Esophagus muscularis mucosa (tissue), 4 donors: Measurements from ENCODE around the gene PREX1. TPM values are rescaled to one million over a fixed set of nuclear protein-coding genes. Genes with fewer than 3 reads are reported as not detected.

Experiments used
- DNase-seq: peaks from one replicate; pipeline ENCODE4 v3.0.0-alpha.2; 2017; ENCODE audit errors: extremely low spot score
- H3K27ac ChIP-seq, 4 donors: fragments of 200-600 bp; sonication (generic); replicated peaks in 1 of 4; 1 replicate in 3 of 4; 2 replicates in 1 of 4; pipeline ENCODE4 v1.5.1; 2016 to 2019; ENCODE audit warnings: mild to moderate bottlenecking in 1 of 4
- H3K27me3 ChIP-seq, 4 donors: fragments of 200-600 bp; sonication (generic); one replicate each; pipeline versions ENCODE4 v1.5.1 to v1.6.0; 2016 to 2019
- H3K36me3 ChIP-seq, 4 donors: fragments of 200-600 bp; sonication (generic); one replicate each; pipeline ENCODE4 v1.5.1; 2016 to 2019
- H3K4me1 ChIP-seq, 4 donors: fragments of 200-600 bp; sonication (generic); one replicate each; pipeline ENCODE4 v1.5.1; 2016 to 2019
- H3K4me3 ChIP-seq, 4 donors: fragments of 200-600 bp; sonication (generic); 1 replicate in 2 of 4; 2 replicates in 2 of 4; pipeline ENCODE4 v1.5.1; 2016 to 2019; ENCODE audit warnings: mild to moderate bottlenecking in 4 of 4, moderate library complexity in 1 of 4
- H3K9me3 ChIP-seq, 4 donors: fragments of 200-600 bp; sonication (generic); 1 replicate in 3 of 4; 2 replicates in 1 of 4; pipeline ENCODE4 v1.5.1; 2016 to 2019
- EP300 ChIP-seq: sonication (generic); formaldehyde crosslinking; IDR thresholded peaks from one replicate; pipeline ENCODE4 v1.6.1; 2017; ENCODE audit warnings: antibody characterized with exemption
- POLR2A ChIP-seq: fragments of 450-650 bp; IDR thresholded peaks from one replicate; pipeline ENCODE4 v1.6.1; 2017; ENCODE audit warnings: antibody characterized with exemption, moderate library complexity, mild to moderate bottlenecking, low read depth
- POLR2AphosphoS5 ChIP-seq, 2 donors: sonication (generic); formaldehyde crosslinking; IDR thresholded peaks; one replicate each; pipeline ENCODE4 v1.6.1; 2017; ENCODE audit warnings: antibody characterized with exemption in 2 of 2
- WGBS: methylation state at CpG from one replicate; pipeline ENCODE4 v1.1.5; 2018; 5-methylcytosine and 5-hydroxymethylcytosine counted together
- intact Hi-C: fragments of 100-400 bp; cut with DNase I; formaldehyde crosslinking; loops from one replicate; pipeline ENCODE4 v1.15.1; 2023
- total RNA-seq, 4 donors: library from RNA; depleted of rRNA; stranded (reverse); fragments of >200 nt; gene quantifications; one replicate each; pipeline versions ENCODE4 v1.1.0 to v1.2.1, GENCODE V29; 2016
- TF ChIP-seq, protein P1 (sequence below), 3 experiments: fragments of 200-600 bp in 2 of 3; fragments of 450-650 bp in 1 of 3; sonication (generic) in 2 of 3; IDR thresholded peaks; one replicate each; pipeline ENCODE4 v1.5.1; 2017 to 2019; ENCODE audit warnings: antibody characterized with exemption in 3 of 3, mild to moderate bottlenecking in 2 of 3, moderate library complexity in 1 of 3

PREX1 gene
- total RNA-seq, 4 donors from 2014 or later = 20.8 to 37.1 (median 24.3) TPM

DNA sequence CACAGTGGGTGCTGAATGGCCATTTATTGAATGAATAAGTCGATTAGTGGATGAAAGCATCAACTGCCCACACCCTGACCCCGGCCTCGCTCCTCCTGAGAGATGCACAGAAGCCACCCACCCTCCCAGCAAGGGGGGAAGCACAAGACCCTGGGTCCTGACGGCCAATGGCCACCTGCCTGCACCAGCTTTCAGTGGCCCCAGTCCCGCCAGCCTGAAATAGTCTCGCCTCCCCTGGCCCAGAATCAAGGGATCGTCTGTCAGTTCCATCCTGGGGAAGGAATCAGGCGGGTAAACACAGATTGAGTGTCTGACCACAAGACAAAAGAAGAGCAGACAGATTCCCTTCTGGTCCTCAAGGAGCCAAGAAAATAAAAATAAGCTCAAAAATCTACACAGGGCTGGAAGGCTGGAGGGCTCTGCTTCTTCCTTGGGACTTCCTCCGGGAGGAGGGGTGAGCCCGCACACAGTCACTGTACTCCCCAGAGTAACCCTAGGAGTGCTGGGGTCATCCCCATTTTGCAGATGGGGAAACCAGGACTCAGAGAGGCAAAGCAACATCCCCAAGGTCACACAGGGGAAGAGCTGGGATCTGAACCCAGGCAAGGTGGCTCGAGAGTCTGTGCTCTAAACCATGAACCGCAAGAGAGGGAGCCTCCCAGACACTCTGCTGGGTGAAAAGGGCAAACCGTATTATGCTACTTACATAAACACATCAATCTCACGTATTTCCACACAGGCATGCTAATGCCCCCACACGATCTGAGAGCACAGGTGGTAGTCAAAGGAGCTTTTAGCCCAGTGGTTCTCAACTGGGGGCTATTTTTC, 7.8 kb downstream of the PREX1 start:
- no peak overlapping the region for H3K4me3 ChIP-seq
- TF ChIP-seq EP300 (no peak), POLR2AphosphoS5 (IDR thresholded peaks at IDR 0.05) (no peak), POLR2A (no peak)
- TF ChIP-seq, protein P1, sequence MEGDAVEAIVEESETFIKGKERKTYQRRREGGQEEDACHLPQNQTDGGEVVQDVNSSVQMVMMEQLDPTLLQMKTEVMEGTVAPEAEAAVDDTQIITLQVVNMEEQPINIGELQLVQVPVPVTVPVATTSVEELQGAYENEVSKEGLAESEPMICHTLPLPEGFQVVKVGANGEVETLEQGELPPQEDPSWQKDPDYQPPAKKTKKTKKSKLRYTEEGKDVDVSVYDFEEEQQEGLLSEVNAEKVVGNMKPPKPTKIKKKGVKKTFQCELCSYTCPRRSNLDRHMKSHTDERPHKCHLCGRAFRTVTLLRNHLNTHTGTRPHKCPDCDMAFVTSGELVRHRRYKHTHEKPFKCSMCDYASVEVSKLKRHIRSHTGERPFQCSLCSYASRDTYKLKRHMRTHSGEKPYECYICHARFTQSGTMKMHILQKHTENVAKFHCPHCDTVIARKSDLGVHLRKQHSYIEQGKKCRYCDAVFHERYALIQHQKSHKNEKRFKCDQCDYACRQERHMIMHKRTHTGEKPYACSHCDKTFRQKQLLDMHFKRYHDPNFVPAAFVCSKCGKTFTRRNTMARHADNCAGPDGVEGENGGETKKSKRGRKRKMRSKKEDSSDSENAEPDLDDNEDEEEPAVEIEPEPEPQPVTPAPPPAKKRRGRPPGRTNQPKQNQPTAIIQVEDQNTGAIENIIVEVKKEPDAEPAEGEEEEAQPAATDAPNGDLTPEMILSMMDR (IDR thresholded peaks at IDR 0.05) = no peak
- no peak for DNase-seq
- H3K4me1 ChIP-seq = peaks cover 5 to 57% (median 24%) of the 10 kb centered on the region in 4 donors
- H3K27ac ChIP-seq = peak overlapping the region in 1 of 4 donors; percentile 14
- no peaks in the 10 kb centered on the region for H3K9me3 ChIP-seq
- 55% methylated on average over 12 of the region's 15 CpGs for WGBS
- intact Hi-C loops = no loop called here
- no peaks in the 10 kb centered on the region for H3K36me3 ChIP-seq
- H3K27me3 ChIP-seq = peaks cover 0 to 5% (median 0%) of the 10 kb centered on the region in 4 donors

DNA sequence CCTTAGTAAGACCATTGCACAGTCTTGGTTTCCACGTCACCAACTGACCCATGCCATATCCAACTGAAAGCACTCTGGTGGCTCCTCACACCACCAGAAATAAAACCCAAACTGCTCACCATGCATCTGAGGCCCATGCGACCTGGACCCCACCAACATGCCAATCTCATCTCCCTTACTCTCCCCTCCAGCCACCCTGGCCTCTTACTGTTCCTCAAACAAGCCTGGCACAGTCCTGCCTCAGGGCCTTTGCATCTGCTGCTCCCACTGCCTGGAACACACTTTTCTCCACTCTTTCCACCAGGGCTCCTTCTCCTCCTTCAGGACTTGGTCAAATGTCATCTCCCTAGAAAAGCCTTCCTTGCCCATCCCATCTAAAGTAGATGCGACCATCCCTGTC, 8.7 kb downstream of the PREX1 start:
- TF ChIP-seq POLR2AphosphoS5 (IDR thresholded peaks at IDR 0.05) (no peak), EP300 (no peak), POLR2A (no peak)
- TF ChIP-seq, protein P1 (IDR thresholded peaks at IDR 0.05) = no peak
- Histone ChIP-seq H3K9me3 (no peaks in the 10 kb centered on the region), H3K27ac (no peak overlapping the region), H3K4me3 (no peak overlapping the region), H3K4me1 (peaks cover 0 to 48% (median 16%) of the 10 kb centered on the region in 4 donors), H3K36me3 (no peaks in the 10 kb centered on the region), H3K27me3 (peaks cover 0 to 5% (median 0%) of the 10 kb centered on the region in 4 donors)
- DNase-seq = no peak
- intact Hi-C loops = no loop called here
- WGBS = 95% methylated on average over 3 of the region's 3 CpGs

DNA sequence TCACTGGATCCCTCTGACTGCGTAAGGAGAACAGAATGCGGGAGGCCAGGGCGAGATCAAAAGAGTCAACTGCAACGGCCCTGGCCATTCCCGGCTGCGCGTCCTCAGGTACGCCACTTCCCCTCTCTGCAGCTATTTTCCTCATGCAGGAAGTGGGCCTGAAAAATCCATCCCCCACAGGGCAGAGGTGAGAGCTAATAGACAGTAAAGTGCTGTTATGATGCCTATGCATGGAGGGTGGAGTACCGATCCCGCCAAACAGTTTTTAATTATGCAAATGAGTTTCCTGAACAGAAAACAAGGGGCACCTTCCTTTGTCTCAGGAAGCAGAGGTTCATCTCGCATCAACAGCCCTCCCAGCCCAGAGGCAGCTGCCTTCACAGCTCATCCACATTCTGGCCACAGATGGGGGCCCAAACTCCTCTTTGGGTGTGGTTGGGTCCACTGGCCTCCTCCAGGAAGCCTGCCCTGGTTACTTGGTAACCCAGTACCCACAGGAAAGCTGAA, 9.3 kb downstream of the PREX1 start:
- H3K4me1 ChIP-seq = peaks cover 0 to 45% (median 13%) of the 10 kb centered on the region in 4 donors
- no peak overlapping the region for H3K4me3 ChIP-seq
- H3K36me3 ChIP-seq = no peaks in the 10 kb centered on the region
- no peak overlapping the region for H3K27ac ChIP-seq
- TF ChIP-seq POLR2A (no peak), EP300 (no peak), POLR2AphosphoS5 (IDR thresholded peaks at IDR 0.05) (no peak)
- TF ChIP-seq, protein P1 (IDR thresholded peaks at IDR 0.05) = no peak
- DNase-seq = no peak
- WGBS = 72% methylated on average over 8 of the region's 11 CpGs
- no peaks in the 10 kb centered on the region for H3K9me3 ChIP-seq
- H3K27me3 ChIP-seq = peaks cover 0 to 5% (median 0%) of the 10 kb centered on the region in 4 donors
- intact Hi-C loops = no loop called here

DNA sequence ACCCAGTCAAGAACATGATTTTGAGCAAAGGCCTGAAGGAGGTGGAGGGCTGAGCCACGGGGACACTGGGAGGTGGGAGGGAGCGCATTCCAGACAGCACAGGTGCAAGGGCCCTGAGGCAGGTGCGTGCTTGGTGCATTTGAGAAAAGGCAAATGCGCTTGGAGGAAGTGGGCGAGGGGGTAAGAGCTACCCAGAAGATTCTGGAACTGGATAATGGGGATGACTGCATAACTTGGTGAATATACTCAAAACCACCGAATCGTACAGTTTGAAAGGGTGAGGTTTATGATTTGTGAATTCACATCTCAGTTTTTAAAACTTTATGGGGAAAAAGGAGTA, 9.8 kb downstream of the PREX1 start:
- TF ChIP-seq POLR2AphosphoS5 (IDR thresholded peaks at IDR 0.05) (no peak), POLR2A (no peak), EP300 (no peak)
- TF ChIP-seq, protein P1 (IDR thresholded peaks at IDR 0.05) = no peak
- no peaks in the 10 kb centered on the region for H3K36me3 ChIP-seq
- intact Hi-C loops = no loop called here
- H3K27me3 ChIP-seq = peaks cover 0 to 5% (median 0%) of the 10 kb centered on the region in 4 donors
- DNase-seq = no peak
- peaks cover 0 to 45% (median 13%) of the 10 kb centered on the region in 4 donors for H3K4me1 ChIP-seq
- no peaks in the 10 kb centered on the region for H3K9me3 ChIP-seq
- H3K27ac ChIP-seq = no peak overlapping the region
- H3K4me3 ChIP-seq = no peak overlapping the region
- 83% methylated on average over 7 of the region's 7 CpGs for WGBS
